AG08396 (cell line): ENCODE results near the gene ECHS1.

ENCODE experiments used
- DNase-seq: peaks from one replicate; pipeline ENCODE4 v3.0.0; 2012; ENCODE audit warnings: low spot score, mixed read lengths

Gene ECHS1

DNA sequence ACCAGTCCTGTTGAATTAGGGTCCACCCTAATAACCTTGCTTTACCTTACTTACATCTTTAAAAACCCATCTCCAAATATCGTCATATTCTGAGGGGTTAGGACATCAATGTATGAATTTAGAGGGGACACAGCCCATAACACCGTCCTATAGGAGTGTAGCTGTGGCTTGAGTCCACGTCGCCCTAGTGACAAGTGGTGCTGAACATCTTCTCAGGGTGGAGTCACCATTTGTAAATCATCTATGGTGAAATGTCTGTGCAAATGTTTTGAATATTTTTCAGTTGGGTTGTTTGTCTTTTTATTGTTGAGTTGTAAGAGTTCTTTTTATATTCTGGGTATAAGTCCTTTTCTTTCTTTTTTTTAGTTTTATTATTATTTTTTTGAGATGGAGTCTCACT lies 31.2 kb downstream of the ECHS1 start:
- DNase-seq, result no peak

DNA sequence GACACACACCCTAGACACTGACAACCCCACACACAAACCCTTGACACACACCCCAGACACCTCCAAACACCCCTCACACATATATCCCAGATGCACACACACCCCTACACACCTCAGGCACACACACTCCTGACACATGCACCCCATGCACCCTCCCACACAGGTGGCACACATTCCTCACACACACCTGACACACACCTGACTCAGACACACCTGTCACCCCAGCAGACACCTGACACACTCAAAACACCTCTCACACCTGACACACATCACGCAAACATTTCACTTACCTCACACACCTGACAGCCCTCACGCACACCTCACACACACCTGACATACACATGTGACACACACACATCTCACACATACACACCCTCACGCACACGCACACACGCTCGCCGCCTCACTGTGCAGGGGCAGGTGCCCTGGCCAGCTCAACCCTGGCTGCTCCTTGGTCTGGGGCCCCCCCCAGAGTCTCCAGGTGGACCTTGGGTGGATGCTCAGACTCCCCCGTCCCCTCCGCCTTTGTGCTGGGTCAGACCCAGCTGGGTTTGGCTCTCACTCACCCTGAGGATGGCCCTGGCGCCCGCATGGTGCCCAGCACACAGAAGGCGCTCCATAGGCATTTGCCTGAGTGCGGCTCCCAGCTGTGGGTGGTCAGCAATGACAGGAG lies 33.3 kb downstream of the ECHS1 start:
- DNase-seq, result no peak

DNA sequence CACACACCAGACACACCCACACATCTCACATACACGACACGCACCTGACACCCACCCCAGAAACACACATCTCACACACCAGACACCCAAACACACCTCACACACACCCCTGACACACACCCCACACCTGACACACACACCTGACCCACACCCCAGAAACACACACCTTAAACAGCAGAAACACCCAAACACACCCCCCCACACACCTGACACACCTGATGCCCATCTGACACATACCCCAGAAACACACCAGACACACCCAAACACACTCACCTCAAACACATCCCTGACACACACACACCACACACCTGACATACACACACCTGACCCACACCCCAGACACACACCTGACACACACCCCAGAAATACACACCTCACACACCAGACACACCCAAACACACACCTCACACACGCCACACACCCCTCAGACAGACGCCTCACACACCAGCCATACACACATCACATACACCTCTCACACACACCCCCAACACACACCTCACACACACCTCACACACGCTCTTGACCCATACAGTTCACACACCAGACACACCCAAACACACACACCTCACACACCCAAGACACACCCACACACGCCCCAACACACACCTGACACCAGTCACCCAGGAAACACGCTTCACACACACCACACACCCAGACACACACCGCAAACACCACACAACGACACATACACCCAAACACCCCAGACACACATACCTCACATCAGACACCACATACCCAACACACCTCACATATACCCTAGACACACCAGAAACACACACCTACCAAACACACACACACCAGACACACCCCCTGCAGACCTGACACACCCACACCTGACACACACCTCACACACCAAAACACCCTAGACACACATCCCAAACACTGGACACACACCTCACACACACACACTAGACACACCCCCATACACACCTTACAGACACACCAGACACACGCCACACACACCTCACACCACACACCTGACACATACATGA lies 34.8 kb downstream of the ECHS1 start:
- DNase-seq, result no peak

DNA sequence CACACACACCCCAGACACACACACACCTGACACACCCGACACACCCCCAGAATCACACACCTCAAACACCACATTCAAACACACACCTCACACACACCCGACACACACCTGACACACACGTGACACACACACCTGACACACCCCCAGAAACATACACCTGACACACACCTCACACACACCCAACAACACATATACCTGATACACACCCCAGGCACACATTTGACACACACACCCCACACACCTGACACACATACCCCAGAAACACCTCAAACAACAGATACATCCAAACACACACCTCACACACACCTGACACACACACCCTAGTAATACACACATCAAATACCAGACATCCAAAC lies 35.8 kb downstream of the ECHS1 start:
- DNase-seq, result no peak

DNA sequence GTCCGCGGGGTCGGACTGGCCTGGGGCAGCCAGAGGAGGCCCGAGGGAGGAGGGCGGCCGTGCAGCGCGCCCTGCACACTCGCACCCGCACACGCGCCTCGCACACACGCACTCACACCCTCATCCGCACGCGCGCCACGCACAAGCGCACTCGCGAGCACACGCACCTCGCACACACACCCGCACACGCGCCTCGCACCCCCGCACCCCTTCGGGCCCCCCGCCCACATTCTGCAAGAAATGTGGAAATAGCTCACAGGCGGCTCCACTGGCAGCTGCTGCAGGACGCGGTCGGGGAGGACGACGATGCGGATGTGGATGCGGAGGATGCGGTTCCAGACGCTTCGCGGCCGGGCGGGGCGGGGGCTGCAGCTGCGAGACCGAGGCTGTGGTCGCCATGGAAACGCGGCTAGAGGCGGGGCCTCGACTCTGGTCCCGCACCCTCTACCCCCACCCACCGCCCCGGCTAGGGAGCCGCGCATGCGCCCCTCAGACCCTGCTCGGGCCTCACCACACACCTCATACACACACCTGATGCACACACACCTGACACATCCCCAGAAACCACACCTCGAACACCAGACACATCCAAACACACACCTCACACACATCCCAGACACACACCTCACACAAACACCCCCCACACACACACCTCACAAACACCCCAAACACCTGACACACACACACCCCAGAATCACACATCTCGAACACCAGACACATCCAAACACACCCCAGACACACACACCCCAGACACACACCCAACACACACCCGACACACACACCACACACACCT lies 36.4 kb downstream of the ECHS1 start, which contains the start of gene CALY:
Gene CALY (minus strand): TSS at position 320 of the 793 bp plus-strand sequence. CDS start 7,907 bp downstream, outside the sequence.
- DNase-seq, result no peak

DNA sequence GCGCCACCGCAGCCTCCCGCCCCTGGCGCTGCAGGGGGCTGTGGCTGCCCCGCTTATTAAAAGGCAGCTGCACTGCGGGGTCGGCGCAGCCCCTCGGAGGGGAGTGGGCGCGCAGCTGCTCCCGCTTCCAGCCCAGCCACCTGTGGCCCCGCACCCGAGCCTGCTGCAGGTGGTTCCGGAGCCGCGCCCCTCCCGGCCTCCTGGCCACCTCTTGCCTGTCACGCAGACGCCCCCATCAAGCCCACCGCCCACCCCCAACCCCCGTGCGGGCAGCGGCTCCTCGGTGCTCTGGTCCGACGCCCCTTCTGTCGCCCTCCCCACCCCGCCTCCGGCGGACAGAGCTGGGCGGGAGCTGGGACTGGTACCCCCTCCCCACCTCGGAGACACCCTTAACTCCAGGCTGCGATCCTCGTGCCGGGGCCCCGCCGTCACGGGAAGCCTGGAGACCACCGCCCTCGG lies 37.0 kb downstream of the ECHS1 start:
- DNase-seq, result no peak

- DNase-seq, result peak; percentile 89
These were observed 37.7 kb downstream of the ECHS1 start for GRCh38 chr10:133335246-133336117.

DNA sequence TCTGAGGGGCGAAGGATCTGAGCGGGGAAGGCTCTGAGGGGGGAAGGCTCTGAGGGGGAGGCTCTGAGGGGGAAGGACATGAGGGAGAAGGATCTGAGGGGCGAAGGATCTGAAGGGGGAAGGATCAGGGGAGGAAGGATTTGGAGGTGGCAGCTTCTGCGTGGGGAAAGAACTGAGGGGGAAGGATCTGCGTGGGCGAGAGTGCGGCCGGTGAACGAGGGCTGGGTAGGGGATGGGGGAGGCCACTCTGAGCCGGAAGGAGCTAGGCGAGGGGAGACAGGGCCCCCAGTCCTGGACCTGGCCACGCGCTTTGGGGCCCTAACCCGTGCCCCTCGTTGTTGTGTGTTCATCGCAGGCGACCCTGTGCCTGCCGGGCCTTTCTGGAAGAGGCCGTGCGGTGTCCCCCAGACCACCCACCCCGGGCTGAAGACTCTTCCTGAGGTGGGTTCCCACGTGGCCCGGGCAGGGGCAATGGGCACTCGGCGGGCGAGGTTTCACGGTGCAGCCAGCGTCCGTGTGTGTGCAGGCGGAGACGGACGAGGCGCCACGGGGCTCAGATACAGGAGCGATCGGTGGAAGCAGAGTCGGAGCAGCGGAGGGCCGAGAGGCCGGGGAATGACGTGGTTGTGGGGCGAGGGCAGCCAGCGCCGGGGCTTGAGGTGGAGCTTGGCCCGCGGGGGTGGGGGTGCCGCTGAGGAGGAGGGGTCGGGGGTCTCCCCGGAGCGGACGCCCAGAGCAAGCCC lies 38.5 kb downstream of the ECHS1 start:
- DNase-seq, result peak; percentile 71

GRCh38 chr10:133332936-133333699 lies 40.0 kb downstream of the ECHS1 start:
- no peak for DNase-seq

GRCh38 chr10:133329491-133330202 lies 43.5 kb downstream of the ECHS1 start:
- DNase-seq, result peak; percentile 91

DNA sequence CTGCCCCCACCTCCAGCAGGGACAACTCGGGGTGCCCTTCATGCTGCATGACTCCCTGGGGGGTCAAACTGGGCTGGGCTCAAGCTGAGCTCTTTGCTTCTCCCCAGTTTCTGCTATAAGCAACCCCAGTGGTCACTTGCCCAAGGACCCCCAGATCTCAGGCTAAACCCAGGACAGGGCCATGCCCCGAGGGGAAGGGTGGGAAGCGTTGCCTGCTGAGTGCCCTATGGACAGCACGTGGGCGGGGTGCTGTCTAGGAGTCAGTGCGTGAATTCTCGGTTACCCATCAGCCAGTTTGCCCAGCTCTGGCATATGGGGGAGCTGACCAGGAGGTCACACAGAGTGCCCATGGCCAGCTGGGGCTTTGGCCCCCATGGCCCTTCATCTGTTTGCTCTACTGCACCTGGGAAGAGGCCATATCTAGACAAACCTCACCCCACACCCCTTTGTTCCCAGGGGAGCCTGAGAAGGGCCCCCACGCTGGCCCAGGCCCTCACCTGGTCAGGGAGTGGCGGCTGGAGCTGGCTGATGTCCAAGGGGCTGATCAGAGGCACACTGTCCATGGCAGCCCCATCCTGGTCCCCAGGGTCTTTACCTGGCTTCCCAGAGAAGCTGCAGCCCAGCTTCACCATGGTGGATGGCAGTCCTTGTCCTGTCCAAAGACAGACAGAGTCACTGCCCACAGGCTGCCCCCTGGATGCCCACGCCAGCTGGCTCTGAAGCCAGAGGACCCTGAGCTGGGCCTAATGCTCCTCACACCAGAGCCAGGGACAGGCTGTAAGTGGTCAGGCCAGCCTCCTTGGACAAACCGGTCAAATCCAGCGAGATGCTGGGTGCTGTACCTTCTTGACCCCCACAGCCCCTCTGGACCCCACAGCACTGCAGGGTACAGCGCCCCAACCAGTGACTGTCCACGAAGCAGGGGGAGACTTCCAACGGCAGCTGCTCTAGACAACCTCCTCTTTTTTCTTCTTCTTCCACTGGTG lies 44.5 kb downstream of the ECHS1 start:
- DNase-seq, result no peak

DNA sequence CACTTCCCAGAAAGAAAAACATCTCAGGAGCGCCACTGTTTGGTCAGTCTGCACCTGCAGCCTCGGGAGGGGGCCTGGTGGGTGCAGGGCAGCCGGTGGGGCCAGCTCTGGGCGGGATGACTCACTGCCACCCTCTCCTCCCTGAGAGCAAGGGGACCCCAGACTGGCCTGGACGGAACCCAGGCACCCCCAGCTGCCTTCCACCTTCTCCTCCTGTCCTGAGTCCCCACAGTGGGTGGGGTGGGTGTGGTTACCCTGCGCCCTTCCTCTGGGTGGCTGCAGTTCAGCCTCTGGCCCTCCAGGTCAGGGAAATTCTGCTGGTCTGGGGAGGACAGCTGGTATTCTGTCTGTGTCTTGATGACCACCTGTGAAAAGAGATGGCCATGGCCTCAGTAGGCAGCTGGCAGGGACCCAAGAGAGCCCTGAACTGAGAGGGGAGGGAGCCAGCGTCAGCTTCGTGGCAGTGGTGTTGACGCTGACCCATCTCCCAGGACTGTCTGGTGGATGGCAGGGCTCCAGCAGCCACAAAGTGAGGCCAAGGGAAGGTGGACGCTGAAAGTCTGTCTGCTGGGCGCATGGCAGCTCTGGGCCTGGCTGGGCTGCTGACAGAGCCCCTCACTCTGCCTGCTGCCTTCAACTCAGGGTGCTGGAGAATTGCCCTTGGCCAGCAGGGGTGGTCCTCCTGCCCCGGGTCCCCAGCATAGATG lies 45.4 kb downstream of the ECHS1 start:
- no peak for DNase-seq

DNA sequence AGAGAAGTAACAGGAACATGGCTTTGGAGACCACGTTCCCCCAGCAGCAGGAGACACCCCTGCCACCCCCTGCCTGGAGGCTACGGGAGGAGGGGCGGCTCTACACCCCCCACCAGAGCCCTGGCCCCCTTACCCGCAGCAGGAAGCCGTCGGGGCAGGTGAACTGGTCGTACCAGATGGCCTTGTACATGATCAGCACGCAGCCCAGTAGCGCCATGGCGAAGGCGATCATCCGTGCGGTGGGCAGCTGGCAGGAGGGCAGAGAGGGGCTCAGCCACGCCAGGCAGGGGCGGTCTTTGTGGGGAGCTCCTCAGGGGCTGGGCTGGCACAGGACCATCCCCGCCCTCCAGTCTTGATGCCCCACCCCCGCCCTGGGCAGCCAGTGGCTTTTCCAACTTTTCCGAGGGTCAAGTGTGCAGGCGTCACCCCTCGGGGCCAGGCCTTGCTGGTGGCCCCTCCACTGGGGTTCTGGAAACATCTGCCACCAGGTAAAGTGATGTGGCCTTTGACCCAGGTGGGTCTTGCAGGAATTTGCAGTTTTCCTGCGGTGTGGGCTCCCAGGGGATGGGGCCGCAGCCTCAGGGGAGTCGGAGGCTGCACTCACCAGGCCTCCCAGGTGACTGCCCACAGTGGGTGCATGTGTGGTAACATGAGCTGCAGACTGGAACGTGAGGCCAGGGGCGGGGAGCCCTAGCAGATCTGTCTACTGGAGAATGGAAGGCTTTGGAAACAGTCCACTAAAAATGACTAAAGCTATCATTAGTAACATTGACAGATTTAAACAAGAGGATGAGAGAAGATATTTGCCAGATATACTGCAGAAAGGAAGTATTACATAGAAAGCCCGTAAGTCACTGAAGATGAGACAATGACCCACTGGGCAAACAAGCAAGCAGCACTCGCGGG lies 46.2 kb downstream of the ECHS1 start:
- no peak for DNase-seq

- no peak for DNase-seq
These were observed 47.0 kb downstream of the ECHS1 start for GRCh38 chr10:133326223-133326551.

GRCh38 chr10:133325440-133326222 lies 47.5 kb downstream of the ECHS1 start:
- no peak for DNase-seq
